Gastrocnemius medialis (tissue), 4 donors: Measurements from ENCODE around the gene FAM107B.

Experiments used
- POLR2A ChIP-seq, 2 donors: fragments of 450-650 bp; IDR thresholded peaks; one replicate each; pipeline ENCODE4 v1.6.1; 2017; ENCODE audit warnings: antibody characterized with exemption in 2 of 2, mild to moderate bottlenecking in 2 of 2, moderate library complexity in 2 of 2
- TF ChIP-seq, protein P1 (sequence below), 5 experiments: fragments of 450-650 bp in 3 of 5; fragments of 200-600 bp in 2 of 5; sonication (generic) in 2 of 5; IDR thresholded peaks in 4 of 5; conservative IDR thresholded peaks in 1 of 5; 1 replicate in 4 of 5; 2 replicates in 1 of 5; pipeline ENCODE4 v1.5.1; 2016 to 2019; ENCODE audit warnings: antibody characterized with exemption in 5 of 5, mild to moderate bottlenecking in 3 of 5, moderate library complexity in 3 of 5

DNA sequence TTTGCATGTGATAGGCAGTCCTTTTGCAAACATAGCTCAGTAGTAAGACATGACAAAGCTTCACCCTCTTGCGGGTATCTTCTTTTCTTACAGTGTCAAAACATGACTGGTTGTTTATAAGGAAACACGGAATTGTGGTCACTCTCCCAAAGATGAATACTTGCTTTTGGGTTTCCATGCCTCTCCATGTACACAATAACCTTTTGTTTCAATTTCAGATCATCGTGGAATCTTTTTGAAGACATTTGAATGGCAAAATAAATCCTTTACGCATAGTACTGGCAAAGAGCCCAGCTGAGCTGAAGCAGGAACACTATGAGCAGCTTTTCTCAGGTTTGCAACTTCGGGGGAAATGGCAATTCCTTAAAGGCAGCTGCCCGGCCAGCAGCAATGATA is 287.2 kb downstream of the FAM107B start:
- TF ChIP-seq, protein P1, sequence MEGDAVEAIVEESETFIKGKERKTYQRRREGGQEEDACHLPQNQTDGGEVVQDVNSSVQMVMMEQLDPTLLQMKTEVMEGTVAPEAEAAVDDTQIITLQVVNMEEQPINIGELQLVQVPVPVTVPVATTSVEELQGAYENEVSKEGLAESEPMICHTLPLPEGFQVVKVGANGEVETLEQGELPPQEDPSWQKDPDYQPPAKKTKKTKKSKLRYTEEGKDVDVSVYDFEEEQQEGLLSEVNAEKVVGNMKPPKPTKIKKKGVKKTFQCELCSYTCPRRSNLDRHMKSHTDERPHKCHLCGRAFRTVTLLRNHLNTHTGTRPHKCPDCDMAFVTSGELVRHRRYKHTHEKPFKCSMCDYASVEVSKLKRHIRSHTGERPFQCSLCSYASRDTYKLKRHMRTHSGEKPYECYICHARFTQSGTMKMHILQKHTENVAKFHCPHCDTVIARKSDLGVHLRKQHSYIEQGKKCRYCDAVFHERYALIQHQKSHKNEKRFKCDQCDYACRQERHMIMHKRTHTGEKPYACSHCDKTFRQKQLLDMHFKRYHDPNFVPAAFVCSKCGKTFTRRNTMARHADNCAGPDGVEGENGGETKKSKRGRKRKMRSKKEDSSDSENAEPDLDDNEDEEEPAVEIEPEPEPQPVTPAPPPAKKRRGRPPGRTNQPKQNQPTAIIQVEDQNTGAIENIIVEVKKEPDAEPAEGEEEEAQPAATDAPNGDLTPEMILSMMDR (IDR thresholded peaks at IDR 0.05 in 4 of 5, conservative IDR thresholded peaks at IDR 0.05 in 1 of 5), result no peak
- no peak for TF ChIP-seq POLR2A (IDR thresholded peaks at IDR 0.05)
